Ovary (tissue), 3 donors: ENCODE measurements around the gene PRELID3B.

Experiments used
- EP300 ChIP-seq: sonication (generic); formaldehyde crosslinking; IDR thresholded peaks from one replicate; pipeline ENCODE4 v1.6.1; 2017; ENCODE audit warnings: antibody characterized with exemption
- TF ChIP-seq, protein P1 (sequence below), 3 donors: fragments of 450-650 bp in 2 of 3; fragments of 200-600 bp in 1 of 3; IDR thresholded peaks; one replicate each; pipeline versions ENCODE4 v1.5.1 to v1.8.0; 2016 to 2022; ENCODE audit warnings: antibody characterized with exemption in 3 of 3, mild to moderate bottlenecking in 1 of 3
- donor health status: DM: no; HTN: no; CAD: no.

DNA sequence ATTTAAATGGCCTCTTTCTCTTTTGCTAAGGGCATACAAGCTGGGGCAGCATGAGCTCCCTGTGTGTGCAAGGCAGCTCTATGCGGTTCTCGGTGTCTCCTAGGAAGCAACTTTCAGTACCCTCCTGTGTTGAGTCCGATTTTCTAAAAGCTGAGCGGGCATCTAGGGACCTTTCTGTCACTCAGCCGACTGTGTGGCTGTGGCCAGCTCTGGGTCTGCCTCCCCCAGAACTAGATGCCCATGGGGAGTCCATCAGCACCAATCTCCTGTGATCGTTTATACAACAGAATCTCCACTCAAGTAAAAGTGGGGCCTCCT lies 54.1 kb downstream of the PRELID3B start:
- no peak for TF ChIP-seq EP300
- TF ChIP-seq, protein P1, sequence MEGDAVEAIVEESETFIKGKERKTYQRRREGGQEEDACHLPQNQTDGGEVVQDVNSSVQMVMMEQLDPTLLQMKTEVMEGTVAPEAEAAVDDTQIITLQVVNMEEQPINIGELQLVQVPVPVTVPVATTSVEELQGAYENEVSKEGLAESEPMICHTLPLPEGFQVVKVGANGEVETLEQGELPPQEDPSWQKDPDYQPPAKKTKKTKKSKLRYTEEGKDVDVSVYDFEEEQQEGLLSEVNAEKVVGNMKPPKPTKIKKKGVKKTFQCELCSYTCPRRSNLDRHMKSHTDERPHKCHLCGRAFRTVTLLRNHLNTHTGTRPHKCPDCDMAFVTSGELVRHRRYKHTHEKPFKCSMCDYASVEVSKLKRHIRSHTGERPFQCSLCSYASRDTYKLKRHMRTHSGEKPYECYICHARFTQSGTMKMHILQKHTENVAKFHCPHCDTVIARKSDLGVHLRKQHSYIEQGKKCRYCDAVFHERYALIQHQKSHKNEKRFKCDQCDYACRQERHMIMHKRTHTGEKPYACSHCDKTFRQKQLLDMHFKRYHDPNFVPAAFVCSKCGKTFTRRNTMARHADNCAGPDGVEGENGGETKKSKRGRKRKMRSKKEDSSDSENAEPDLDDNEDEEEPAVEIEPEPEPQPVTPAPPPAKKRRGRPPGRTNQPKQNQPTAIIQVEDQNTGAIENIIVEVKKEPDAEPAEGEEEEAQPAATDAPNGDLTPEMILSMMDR (IDR thresholded peaks at IDR 0.05), result no peak
